SKM-1 (cell line): Measurements from ENCODE around the gene TMEM151B.
"Not testable (repeated sequence)": the region's sequence is repeated elsewhere in the genome, so short reads cannot be mapped to it uniquely, and the experiment has no call there.

Experiments
- DNase-seq: peaks from one replicate; lab custom pipeline; 2025; ENCODE audit not compliant: unreplicated experiment; lab: John Stamatoyannopoulos, UW

TMEM151B gene

DNA sequence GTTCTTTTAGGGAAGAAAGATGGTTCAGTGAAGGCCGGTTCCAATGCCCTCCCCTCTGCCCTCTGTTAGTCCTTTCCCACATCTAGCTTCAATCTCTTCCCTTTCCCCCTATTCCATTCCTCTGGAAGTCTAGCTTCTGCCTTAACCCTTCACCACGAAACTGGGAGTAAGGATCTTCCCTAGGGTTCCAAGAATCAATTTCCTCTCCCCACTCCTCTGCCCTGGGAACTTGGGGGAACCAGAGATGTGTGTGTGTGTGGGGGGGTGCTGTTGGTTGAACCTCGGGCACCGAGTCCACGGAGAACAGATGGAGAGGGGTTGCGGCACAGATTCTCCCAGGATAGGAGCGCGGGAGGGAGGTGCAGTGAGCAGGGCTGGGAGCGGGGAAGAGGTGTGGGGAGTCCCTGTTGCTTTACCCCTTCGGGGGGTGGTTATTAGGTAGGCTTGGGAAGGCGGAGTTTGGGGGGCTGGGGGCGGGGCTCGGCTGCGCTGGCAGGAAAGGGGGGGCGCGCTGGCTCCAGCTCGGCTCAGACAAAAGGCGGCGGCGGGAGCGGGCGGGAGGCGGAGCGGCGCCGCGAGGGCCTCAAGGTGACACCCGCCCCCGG, at the start of gene TMEM151B:
Gene TMEM151B, plus strand, starts transcription at position 530 of the 605 bp plus-strand sequence. CDS start 293 bp downstream, outside the sequence.
- DNase-seq, result no peak

DNA sequence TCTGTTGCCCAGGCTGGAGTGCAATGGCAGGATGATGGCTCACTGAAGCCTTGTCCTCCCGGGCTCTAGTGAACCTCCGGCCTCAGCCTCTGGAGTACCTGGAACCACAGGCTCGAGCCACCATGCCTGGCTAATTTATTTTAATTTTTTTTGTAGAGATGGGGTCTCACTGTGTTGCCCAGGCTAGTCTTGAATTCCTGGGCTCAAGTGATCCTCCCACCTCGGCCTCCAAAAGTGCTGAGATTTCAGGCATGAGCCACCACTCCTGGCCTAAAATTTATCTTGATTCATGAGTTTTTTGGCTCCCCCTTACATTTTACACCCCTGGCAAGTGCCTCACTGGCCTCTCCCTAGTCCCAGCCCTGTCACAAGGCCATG, 49.3 kb upstream of the TMEM151B start:
- DNase-seq, result no peak

DNA sequence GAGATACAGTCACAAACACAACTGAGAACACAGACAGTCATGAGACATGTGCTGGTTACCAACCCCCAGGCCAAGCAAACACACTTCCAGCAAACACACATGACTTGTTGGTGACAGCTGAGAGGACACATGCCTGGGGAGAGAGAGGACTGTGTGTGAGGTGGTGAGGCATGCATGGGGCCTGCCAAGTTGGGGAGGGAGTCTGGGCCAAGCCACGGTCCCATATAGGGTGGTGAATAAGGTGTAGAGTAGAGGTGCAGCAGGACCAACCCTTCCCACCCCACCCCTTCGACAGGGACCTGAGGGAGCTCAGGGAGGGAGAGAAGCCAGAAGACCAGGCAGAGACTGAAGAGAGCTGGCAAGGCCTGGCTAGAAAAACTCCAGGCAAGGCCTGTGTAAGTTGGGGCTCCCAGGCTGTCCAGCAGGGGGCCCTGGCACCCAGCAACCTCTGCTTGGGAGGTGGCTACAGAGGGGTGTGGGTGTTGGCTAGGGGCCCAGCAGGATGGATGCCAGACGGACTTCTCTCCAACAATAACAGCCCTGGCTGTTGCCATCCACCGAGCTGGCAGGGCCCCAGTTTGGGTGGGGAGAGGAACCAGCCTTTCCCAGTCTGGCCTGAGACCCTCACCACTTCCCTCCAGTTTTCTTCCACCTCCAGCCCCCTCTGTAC, 48.8 kb upstream of the TMEM151B start:
- peak; percentile 82 for DNase-seq

DNA sequence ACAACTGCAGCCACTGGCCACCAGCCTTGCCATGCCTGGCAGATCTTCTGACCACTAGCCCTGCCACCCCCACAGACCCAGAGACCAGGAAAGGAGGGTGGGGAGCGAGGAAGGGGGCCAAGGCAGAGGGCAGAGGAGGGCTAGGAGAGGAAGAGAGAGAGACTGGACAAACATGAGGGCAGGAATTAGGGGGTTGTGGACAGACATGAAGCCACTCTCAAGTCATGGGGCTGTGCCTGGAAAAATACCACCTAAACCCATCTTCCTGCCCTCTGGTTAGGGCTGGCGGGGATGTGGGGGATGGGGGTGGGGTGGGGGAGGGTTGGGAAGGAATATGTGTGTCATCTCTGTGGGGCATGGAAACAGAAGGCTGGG, 48.3 kb upstream of the TMEM151B start:
- no peak for DNase-seq

DNA sequence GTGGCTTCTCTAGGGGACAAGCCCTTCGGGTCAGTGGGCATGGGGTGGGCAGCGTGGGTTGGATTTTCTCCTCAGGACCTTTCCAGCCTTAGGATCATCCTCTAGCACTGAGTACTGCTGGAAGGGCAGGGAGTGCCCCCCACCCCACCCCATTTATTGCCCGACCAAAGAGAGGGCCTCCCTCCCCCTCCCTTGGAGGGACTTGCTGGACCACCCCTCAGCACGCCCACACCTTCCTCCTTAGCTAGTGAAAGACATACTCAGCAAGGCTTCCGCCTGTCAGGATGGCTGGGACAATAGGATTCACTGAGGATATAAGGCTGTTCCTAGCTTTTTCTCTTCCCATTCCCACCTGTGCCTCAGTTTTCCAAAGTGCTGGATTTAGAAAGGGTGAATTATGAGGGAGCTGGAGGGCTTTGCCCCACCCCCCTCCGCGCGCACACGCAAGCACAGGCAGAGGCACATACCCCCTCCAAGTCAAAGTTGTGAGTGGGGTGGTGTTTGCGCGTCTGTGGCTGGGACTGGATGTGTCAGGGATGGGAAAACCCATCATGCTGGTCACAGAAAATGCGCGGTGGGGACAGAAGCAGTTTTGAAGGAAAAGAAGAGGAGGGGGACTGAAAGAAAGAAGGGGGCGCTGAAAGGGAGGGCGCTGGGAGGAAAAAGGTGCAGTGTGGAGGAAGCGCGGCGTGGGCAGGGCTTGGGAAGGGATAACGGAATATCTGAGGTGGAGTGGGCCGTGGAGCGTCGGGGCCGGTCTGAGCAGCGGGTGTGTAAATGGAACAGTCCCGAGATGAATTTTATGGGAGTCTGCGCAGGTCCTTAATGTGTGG, 47.5 kb upstream of the TMEM151B start:
- DNase-seq, result no peak

DNA sequence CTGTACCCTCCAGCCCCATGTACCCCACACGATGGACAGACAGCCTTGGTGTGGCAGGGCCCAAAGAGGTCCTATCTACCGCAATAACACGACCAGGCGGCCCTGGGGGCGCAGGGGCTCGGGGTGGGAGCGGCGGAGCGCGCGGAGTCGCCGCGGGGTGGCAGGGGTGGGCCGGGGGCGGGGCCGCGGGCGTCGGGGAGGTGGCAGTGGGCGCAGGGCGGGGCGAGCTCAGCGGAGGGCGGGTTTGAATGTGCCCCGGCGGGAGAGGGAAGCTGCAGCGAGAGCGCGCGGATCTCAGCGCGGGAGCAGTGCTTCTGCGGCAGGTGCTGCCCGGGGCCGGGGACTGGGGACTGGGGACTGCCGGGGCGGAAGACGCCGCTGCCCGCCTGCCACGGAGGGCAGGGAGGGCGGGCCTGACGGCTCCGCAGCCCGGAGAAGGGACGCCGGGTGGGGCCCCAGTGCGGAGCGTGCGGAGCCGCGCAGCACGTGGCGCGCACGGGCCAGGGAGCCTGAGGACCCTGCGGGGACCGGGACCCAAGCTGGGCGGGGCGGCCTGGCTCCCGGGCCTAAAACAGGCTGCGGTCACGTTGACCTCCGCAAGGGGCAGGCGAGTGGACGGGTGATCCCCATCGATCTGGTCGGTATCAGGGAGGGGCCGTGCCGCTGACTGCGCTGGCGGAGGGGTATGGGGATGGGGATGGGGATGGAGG, 46.8 kb upstream of the TMEM151B start, which contains the start of gene SLC29A1:
Gene SLC29A1, plus strand, starts transcription at position 277 of the 710 bp plus-strand sequence. CDS start 3,719 bp downstream, outside the sequence.
- peak; percentile 49 for DNase-seq

DNA sequence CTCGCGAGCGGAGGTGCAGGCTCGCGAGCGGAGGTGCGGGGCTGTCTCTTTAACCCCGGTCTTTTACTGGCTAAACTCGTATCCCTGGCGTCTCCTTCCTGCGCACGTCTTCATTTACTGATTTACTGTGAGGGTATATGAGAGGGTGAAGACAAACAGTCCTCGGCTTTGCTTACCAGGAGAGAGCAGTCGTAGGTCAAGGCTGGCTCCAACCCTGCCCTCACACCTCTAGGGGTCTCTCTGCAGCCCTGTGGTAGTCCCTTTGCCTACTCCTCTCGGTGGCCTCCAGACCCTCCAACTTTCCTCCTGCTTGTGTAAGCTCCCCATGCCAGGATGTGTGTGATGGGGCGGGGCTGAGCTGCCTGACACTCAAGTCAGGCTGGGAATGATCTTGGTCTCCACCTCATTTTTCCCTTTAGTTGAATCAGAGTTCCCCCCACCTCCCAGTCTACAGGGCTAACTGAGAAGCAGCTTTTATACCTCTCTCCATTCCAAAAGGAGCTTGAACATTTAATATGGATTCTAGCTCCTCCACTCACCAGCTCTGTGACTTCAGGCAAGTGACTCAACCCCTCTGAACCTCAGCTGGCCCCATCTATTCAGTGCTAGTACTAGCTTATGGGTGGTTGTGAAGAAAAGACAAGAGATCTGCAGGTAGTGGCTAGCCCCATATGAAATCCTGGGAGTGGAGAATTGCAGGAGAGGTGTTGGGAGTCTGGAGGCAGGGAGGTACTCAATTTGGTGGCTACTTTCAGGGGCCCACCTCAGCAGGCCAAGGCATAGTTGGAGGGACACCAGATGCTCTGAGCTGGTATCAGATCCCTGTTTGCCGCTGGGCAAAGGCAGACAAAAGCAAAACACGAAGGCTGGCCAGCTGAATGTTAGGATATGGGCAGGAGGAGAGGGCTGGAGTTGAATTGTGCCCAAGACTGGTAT, 46.0 kb upstream of the TMEM151B start:
- DNase-seq, result no peak

DNA sequence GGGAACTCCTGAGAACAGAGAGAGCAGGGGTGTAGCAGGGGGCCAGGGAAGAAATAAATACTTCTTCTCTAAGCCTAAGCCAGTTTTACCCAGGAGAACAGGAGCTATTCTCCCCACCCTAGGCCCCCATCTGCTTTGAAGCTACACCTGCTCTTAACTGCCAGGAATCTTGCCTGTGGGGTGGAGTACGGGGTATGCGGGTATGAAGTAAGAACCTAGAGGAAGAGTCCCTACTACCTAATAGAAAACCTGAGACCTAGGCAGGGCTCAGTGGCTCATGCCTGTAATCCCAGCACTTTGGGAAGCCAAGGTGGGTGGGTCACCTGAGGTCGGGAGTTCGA, 45.3 kb upstream of the TMEM151B start:
- no peak for DNase-seq

DNA sequence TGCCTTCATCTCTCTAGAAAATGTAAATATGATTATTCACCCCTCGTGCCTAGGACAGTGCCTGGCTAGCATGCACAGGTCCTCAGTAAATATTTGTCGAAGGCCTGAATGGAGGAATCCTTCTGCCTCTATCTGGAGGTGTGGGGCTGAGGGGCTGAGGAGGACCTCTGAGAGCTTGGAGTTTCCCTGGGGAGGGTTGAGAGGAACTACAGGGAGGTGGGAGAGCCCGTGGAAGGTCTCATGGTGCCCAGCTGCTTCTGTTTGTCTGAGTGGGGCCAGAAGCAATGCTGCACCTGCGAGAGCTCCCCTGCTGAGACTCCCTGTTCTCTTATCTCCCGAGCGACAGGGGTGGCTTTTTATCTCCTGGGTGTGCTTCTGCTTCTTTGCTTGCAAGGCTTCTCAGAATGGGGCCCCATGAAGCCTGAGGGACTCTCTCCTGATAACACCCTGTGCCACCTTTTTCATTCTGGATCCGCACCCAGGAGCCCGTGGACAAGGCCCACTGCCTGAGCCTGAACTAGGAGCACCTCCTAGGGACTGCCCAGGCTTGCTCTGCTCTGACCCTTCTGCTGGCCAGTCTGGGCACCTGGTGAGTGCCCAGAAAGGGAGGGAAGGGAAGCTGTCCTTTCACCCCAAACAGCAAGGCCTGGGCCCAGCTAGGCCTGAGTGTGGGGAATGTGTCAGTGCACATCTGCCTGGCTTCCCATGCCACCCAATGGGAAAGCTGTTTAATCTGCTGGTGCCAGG, 44.5 kb upstream of the TMEM151B start:
- DNase-seq, result no peak

DNA sequence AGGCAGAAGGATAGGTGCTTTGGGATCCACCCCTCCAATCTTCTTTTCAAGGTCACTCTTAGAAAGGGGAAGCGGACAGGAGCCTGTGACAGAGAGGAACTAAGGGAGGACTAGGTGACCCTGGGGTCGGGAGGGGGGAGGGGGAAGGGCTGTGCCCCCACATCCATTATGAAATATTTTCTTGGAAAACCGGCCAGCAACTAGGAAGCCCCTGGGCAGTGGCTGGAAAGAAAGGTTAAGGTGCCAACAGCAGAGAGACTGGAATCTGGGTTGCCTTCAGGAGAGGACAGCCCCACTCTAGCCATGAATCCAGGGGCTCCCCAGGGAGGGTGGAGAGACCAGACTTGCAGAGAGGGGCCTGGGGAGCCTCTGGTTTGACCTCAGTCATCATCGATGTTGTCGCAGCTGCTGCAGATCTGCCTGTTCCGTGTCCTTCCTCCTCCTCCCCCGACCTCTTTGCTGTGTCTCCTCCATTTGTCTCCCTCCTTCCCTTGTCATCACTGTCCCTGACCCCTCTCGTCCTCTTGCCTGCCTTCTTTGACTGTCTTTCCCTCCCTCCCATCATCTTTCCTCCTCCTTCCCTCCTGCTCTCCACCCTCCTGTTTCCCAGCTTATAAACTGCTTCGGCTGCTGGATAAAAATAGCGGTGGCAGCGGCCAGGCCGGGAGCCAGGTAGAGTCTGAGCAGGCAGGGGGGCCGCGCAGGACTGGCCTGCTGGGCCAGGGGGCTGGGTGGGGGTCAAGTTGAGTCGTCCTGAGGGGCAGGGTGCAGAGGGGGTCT, 43.7 kb upstream of the TMEM151B start:
- no peak for DNase-seq

DNA sequence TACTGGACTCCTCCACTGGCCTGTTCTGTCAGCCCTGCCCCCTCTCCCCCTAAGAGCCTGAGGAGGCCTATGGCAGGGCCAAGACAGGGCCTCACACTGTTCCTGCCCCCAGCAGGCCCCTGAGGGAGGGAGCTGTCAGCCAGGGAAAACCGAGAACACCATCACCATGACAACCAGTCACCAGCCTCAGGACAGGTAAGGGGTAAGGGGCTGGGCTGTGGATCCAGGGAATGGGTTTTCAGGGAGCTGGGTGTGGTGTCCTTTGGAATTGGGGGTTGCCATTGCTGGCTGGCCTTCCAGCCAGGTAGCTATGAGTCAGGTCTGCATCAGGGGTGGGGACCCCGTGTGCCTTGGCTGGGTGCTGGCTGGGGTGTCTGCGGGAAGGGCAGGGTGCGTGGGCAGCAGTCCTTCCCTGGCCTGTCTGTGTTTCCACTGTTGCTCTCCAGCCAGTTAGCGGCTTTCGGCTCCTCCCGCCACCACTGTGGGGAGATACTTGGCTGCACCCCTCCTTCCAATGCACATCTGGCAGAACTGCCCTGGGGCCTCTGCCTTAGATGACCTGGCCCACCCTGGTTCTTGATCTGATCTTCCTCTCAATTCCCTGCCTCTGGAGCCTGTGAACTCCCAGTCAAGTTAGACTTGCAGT, 43.0 kb upstream of the TMEM151B start:
- DNase-seq, result no peak

DNA sequence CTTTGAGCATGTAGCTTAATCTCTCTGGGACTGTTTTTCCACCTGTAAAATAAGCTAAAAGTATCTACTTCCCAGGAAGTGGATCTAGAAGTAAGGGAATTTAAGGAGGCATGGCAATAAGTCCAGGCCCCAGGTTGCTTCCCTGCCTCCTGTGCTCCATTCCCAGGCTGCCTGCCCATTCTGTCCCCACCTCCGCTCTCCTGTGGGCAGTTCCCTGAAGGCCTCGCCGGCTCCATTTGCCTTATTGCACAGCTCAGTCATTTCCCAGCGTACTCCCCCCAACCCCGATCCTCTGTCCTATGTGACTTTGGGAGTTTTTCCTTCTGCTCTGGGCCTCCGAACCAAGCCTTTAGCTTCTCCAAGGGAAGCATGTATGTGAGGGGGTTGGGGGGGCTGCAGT, 42.2 kb upstream of the TMEM151B start:
- no peak for DNase-seq

DNA sequence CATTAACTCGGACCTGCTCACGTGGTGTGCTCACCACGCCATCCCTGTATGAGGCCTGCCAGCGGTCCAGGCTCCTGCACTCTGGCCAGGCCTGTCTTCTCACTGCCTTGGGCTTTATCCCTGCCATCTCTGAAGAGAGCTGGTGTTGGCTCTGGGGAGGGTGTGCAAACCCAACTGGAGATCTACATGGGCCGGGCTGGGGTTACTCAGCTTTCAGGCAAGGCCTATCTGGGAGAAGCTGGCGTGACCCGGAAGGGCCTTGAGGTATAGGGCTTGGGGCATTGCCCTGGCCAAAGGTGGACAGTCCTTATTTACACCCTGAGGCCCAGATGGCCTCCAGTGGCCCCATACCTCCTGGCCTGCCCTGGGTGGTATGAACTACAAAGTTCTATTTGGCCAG, 41.8 kb upstream of the TMEM151B start:
- DNase-seq, result no peak

DNA sequence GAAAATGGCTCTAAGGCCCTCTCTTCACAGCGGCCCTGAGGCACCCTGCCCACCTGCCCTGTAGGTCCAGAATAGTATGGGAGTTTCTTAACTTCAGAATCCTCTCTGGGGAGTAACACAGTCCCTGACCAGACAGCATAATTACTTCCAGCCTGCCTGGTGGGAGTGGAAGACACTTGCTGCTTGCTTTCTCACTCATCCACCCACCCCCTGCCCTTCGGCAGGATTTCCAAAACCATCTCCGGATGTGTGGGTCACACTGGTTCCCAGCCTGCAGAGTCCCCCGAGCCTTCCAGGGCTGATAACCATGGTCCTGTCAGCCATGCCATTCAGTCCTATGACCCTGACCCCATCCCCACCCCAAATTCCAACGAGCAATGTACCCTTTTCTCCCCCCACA, 41.4 kb upstream of the TMEM151B start:
- DNase-seq, result no peak

DNA sequence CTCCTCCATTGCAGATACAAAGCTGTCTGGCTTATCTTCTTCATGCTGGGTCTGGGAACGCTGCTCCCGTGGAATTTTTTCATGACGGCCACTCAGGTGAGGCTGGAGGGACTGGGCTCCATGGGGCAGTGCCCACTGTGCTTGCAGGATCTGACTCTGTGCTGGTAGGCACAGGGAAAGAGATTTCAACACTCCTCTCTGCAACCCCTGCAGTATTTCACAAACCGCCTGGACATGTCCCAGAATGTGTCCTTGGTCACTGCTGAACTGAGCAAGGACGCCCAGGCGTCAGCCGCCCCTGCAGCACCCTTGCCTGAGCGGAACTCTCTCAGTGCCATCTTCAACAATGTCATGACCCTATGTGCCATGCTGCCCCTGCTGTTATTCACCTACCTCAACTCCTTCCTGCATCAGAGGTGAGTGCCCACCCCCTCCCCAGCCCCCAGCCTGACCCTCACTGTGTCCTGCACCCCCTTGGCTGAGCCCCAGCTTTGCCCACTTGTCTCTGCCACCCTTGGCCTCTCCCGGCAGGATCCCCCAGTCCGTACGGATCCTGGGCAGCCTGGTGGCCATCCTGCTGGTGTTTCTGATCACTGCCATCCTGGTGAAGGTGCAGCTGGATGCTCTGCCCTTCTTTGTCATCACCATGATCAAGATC, 40.7 kb upstream of the TMEM151B start:
- no peak for DNase-seq

DNA sequence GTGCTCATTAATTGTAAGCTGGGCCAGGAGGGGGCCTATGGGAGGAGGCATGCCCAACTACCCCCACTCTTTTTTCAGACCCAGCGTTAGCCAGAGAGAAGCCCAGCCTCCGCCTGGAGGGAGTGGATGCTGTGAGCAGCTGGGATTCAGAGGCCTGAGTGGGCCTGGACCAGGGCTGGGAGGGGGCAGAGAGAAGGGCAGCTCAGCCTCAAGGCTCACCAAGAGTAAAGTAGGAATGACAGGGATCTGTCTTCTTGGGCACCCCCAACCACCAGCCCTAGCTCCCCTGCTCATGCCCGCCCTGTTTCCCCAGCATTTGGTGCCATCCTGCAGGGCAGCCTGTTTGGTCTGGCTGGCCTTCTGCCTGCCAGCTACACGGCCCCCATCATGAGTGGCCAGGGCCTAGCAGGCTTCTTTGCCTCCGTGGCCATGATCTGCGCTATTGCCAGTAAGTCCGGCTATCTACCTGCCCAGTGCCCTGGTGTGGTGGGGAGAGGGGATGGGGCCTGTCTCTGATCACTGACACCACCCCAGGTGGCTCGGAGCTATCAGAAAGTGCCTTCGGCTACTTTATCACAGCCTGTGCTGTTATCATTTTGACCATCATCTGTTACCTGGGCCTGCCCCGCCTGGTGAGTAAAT, 40.1 kb upstream of the TMEM151B start:
- DNase-seq, result no peak

DNA sequence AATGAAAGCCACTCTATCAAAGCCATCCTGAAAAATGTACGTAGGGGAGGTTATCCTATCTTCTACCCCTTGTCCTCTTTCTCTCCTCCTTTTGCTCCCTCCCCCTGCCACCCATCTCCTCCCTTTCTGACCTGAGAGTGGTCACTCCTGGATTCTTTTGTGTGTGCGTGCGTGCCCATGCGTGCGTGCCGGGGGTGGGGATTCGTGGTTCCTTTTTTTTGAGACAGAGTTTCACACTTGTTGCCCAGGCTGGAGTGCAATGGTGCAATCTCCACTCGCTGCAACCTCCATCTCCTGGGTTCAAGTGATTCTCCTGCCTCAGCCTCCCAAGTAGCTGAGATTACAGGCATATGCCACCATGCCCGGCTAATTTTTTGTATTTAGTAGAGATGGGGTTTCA, 38.8 kb upstream of the TMEM151B start:
- not testable (repeated sequence) for DNase-seq
